HepG2 (cell line): ENCODE data around the gene QRICH2. TPM values are rescaled to one million over a fixed set of nuclear protein-coding genes. Genes with fewer than 3 reads are reported as not detected.

Experiments
- ATAC-seq: fragments of 200-7000 bp; cut with Tn5 transposase; 3 replicates; pipeline ENCODE4 v1.9.1; 2020; ENCODE audit warnings: mild to moderate bottlenecking, moderate library complexity
- BruUV-seq: library from RNA; stranded (reverse); fragments of 400-500 nt; replicated peaks from 2 replicates; lab custom pipeline; 2021; lab: Mats Ljungman, UMichigan
- CTCF ChIA-PET: fragments of 300-600 bp; formaldehyde crosslinking; extraction: SDS; loops from one replicate; lab custom pipeline; 2021; ENCODE audit warnings: low total read pairs, inconsistent platforms, low intra/inter-chr PET ratio; lab: Yijun Ruan, JAX
- POLR2A ChIA-PET: fragments of 350-600 bp; sonication (Branson Sonifier 250); formaldehyde crosslinking; loops from one replicate; lab custom pipeline; 2020; ENCODE audit warnings: antibody characterized with exemption, inconsistent platforms; lab: Yijun Ruan, JAX
- DNase-seq: peaks from one replicate; pipeline ENCODE4 v3.0.0-alpha.2; 2015; ENCODE audit warnings: low spot score
- FAIRE-seq: peaks from 3 replicates; lab custom pipeline; 2011; peaks lifted over from hg19 to GRCh38; lab: Jason Lieb, UNC
- H2AFZ ChIP-seq: one replicate; pipeline ENCODE4 v1.6.1; 2011; ENCODE audit warnings: low read length, inconsistent platforms
- H3K27ac ChIP-seq: fragments of 300-600 bp; 3 replicates; pipeline ENCODE4 v1.8.0; 2011; ENCODE audit warnings: mixed run types, mild to moderate bottlenecking, mixed read lengths, low read length, inconsistent platforms; ENCODE audit not compliant: insufficient read depth; ENCODE audit errors: extremely low read length
- H3K27me3 ChIP-seq, 2 experiments: fragments of 200-600 bp in 1 of 2; 2 replicates in 1 of 2; 3 replicates in 1 of 2; pipeline versions ENCODE4 v1.6.0 to v1.8.0; 2011; ENCODE audit warnings: low read length in 2 of 2, mild to moderate bottlenecking in 2 of 2, moderate library complexity in 2 of 2, inconsistent platforms in 1 of 2; ENCODE audit not compliant: insufficient read depth in 2 of 2, control insufficient read depth in 1 of 2
- H3K36me3 ChIP-seq, 2 experiments: fragments of 200-600 bp in 1 of 2; replicated peaks in 1 of 2; 2 replicates in 1 of 2; 3 replicates in 1 of 2; pipeline versions ENCODE4 v1.5.1 to v1.8.0; 2011; ENCODE audit warnings: low read length in 2 of 2, inconsistent platforms in 1 of 2; ENCODE audit not compliant: insufficient read depth in 2 of 2, control insufficient read depth in 1 of 2
- H3K4me1 ChIP-seq: 2 replicates; pipeline ENCODE4 v1.5.1; 2012; ENCODE audit warnings: low read length, inconsistent platforms; ENCODE audit not compliant: insufficient read depth
- H3K4me2 ChIP-seq: 2 replicates; pipeline ENCODE4 v1.6.0; 2011; ENCODE audit warnings: low read depth, low read length, inconsistent platforms
- H3K4me3 ChIP-seq, 3 experiments: fragments of 200-600 bp in 1 of 3; sonication (generic), shearing (Covaris generic) in 1 of 3; replicated peaks in 1 of 3; 2 replicates each; pipeline ENCODE4 v1.5.1; 2011 to 2016; ENCODE audit warnings: low read length in 3 of 3, inconsistent platforms in 2 of 3, low read depth in 2 of 3, mild to moderate bottlenecking in 2 of 3, control low read depth in 1 of 3, mixed read lengths in 1 of 3; ENCODE audit not compliant: insufficient read depth in 1 of 3
- H3K79me2 ChIP-seq: one replicate; pipeline ENCODE4 v1.6.1; 2011; ENCODE audit warnings: low read length, inconsistent platforms; ENCODE audit not compliant: insufficient read depth
- H3K9ac ChIP-seq: 2 replicates; pipeline ENCODE4 v1.6.0; 2011; ENCODE audit warnings: mild to moderate bottlenecking, low read depth, low read length, inconsistent platforms; ENCODE audit not compliant: insufficient read depth
- H3K9me3 ChIP-seq: 2 replicates; pipeline ENCODE4 v1.5.1; 2012; ENCODE audit warnings: mild to moderate bottlenecking, low read length
- H4K20me1 ChIP-seq: 2 replicates; pipeline ENCODE4 v1.6.0; 2011; ENCODE audit warnings: inconsistent platforms, mild to moderate bottlenecking, low read length, moderate library complexity; ENCODE audit not compliant: insufficient read depth
- PAF1 ChIP-seq: IDR thresholded peaks from 2 replicates; pipeline ENCODE4 v1.6.1; 2016; ENCODE audit warnings: missing genetic modification reagents, missing compliant biosample characterization
- POLR2AphosphoS2 ChIP-seq: IDR thresholded peaks from 2 replicates; pipeline ENCODE4 v1.6.1; 2011; ENCODE audit warnings: low read depth, low read length, improper control_type of control experiment
- RBM22 ChIP-seq: fragments of 200-400 bp; formaldehyde crosslinking; optimal IDR thresholded peaks from 2 replicates; pipeline ENCODE3; 2017; ENCODE audit warnings: mild to moderate bottlenecking, low read length, moderate library complexity
- SAP130 ChIP-seq: IDR thresholded peaks from 2 replicates; pipeline ENCODE4 v1.6.1; 2016; ENCODE audit warnings: low read depth
- SKIL ChIP-seq: sonication (generic); formaldehyde crosslinking; IDR thresholded peaks from 2 replicates; pipeline ENCODE4 v1.8.0; 2022; ENCODE audit warnings: missing genetic modification reagents, mild to moderate bottlenecking, moderate library complexity, borderline replicate concordance
- SSRP1 ChIP-seq: IDR thresholded peaks from 2 replicates; pipeline ENCODE4 v1.6.1; 2016; ENCODE audit warnings: control low read depth
- U2AF1 ChIP-seq: fragments of 200-400 bp; formaldehyde crosslinking; optimal IDR thresholded peaks from 2 replicates; pipeline ENCODE3; 2017; ENCODE audit warnings: mild to moderate bottlenecking, low read depth, low read length
- WIZ ChIP-seq: sonication (generic); formaldehyde crosslinking; IDR thresholded peaks from 2 replicates; pipeline ENCODE4 v1.5.1; 2020; ENCODE audit warnings: mild to moderate bottlenecking, missing genetic modification reagents
- ZNF333 ChIP-seq: sonication (generic); formaldehyde crosslinking; IDR thresholded peaks from 2 replicates; pipeline ENCODE4 v1.4.0; 2020; ENCODE audit warnings: mild to moderate bottlenecking, missing genetic modification reagents, borderline replicate concordance
- ZNF629 ChIP-seq: sonication (generic); formaldehyde crosslinking; conservative IDR thresholded peaks from 2 replicates; pipeline ENCODE4 v1.5.0; 2020; ENCODE audit warnings: missing genetic modification reagents
- ZNF672 ChIP-seq: sonication (generic); formaldehyde crosslinking; IDR thresholded peaks from 2 replicates; pipeline ENCODE4 v1.8.1; 2022; ENCODE audit warnings: missing genetic modification reagents
- WGBS: methylation state at CpG from one replicate; pipeline ENCODE4 v1.1.6; 2017; ENCODE audit warnings: low lambda C conversion rate; 5-methylcytosine and 5-hydroxymethylcytosine counted together
- in situ Hi-C: cut with HindIII; loops from 2 replicates; pipeline ENCODE4 v1.10.0; 2017; ENCODE audit warnings: low pct_unique_long_range_greater_than_20kb; ENCODE audit not compliant: extremely low pct_ligation_motif_present
- intact Hi-C: fragments of 100-400 bp; cut with micrococcal nuclease; formaldehyde crosslinking; loops from one replicate; pipeline ENCODE4 v1.10.0; 2022; ENCODE audit not compliant: unreplicated experiment
- polyA plus RNA-seq, 8 experiments: library from polyadenylated mRNA; depleted of rRNA in 3 of 8; stranded (reverse) in 7 of 8; unstranded in 1 of 8; fragments of >200 nt; fragmentation: Illumina TruSeq in 4 of 8; extraction: Trizol in 4 of 8; gene quantifications; 2 replicates each; pipeline versions ENCODE4 v1.2.1 to v1.2.3, GENCODE V29; 2011 to 2016; ENCODE audit warnings: low read depth in 4 of 8, missing spikeins in 1 of 8, mixed read lengths in 1 of 8; ENCODE audit not compliant: insufficient read depth in 1 of 8
- total RNA-seq, 5 experiments: library from RNA; depleted of rRNA; stranded (reverse); fragments of >200 nt; fragmentation: Illumina TruSeq; extraction: Trizol; gene quantifications; 2 replicates each; pipeline ENCODE4 v1.2.3, GENCODE V29; 2016; ENCODE audit warnings: low read depth in 1 of 5

The QRICH2 gene
- total and polyA plus RNA-seq, 2 of the 13 experiments (the other 11 are each of a cell fraction or from before 2014, with no cell fraction given) = 3.7 to 5.7 TPM

DNA sequence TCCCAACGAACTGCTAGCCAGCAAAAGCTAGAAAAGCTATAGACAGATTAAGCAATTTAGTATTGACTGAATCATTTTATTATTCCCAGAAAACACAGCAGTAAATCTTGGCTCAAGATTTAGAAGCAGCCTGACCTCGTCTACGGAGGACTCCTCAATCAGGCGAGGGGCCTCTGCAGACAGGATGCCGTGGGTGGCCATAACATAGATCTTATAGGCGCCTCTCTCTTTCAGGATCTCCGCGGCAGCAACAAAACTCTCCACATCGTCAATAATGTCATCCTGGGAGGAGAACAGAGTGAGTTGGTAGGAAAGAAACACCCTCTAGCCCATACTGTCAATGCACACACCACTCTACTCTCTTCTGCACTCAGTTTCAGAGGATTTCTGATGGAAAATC, 4.7 kb upstream of the QRICH2 start (continued):
- no peak for TF ChIP-seq WIZ (CRISPR knock-in tag)
- no peak for TF ChIP-seq ZNF672 (CRISPR knock-in tag)
- no peak for TF ChIP-seq ZNF629 (CRISPR knock-in tag)
- no peak for TF ChIP-seq ZNF333 (CRISPR knock-in tag)

DNA sequence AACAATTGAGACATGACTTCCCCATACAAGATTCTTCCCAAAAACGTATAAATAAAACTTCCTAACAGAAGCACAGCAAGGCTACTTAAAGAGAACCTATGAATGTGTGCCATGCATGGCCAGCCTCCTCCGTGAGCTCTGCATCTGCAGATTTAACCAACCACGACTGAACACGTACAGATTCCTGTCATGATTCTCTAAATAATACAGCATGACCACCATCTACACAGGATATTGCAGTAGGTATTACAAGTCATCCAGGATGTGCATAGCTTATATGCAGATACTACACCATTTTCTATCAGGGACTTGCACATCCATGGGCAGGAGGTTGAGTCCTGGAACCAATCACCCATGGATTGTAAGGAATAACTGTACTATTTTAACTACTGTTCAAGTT, 1.4 kb upstream of the QRICH2 start:
- Histone ChIP-seq H3K27me3 (no peaks in the 10 kb centered on the region), H3K9ac (no peak overlapping the region), H3K4me2 (no peak overlapping the region), H3K79me2 (no peaks in the 10 kb centered on the region), H3K4me3 (no peak overlapping the region), H3K27ac (no peak overlapping the region), H3K4me1 (no peaks in the 10 kb centered on the region), H3K36me3 (peaks cover 18 to 44% of the 10 kb centered on the region in 2 experiments), H2AFZ (no peak overlapping the region), H3K9me3 (no peaks in the 10 kb centered on the region), H4K20me1 (no peaks in the 10 kb centered on the region)
- WGBS = 88% methylated on average over 4 of the region's 4 CpGs
- in situ Hi-C loops = no loop called here
- TF ChIP-seq SAP130 (CRISPR knock-in tag) = no peak
- TF ChIP-seq SSRP1 (CRISPR knock-in tag) = 0 out of 2 replicates have a peak, but pooled peaks have one; percentile 40
- no peak for TF ChIP-seq U2AF1
- TF ChIP-seq RBM22 = peak; percentile 35
- peak; percentile 86; the same call in 1 of the 2 replicates for TF ChIP-seq PAF1 (CRISPR knock-in tag)
- TF ChIP-seq SKIL (CRISPR knock-in tag) = no peak
- TF ChIP-seq POLR2AphosphoS2 = peak; percentile 18; the same call in 1 of the 2 replicates
- FAIRE-seq (peak; percentile 4), DNase-seq (no peak), ATAC-seq (no peak)
- POLR2A ChIA-PET = interaction anchor here (0.5 to 11.1 kb wide), 2 partner anchors 73 to 200 kb away, joined by 3 to 79 read pairs; partner anchors contain the start of gene SPHK1
- TSS peak; percentile 43 for BruUV-seq
- CTCF ChIA-PET = no interaction called here
- intact Hi-C loops = no loop called here
